Camera-type eye (tissue), 1 donor: Measurements from ENCODE around the gene CBLN4. TPM values are rescaled to one million over a fixed set of nuclear protein-coding genes. Genes with fewer than 3 reads are reported as not detected.

ENCODE experiments used
- total RNA-seq: library from RNA; depleted of rRNA; stranded (reverse); fragments of >200 nt; gene quantifications from one replicate; pipeline ENCODE4 v1.2.3, GENCODE V29; 2014

CBLN4 gene
- 0.82 TPM for total RNA-seq

GRCh38 chr20:56005389-56005715 lies at the start of gene CBLN4:
Gene CBLN4 (minus strand): TSS chr20:56005519. CDS start chr20:56004171, 1,348 bp downstream.

Other genes with a start within 250 kb of the CBLN4 start
- gene MC3R, start 243.2 kb upstream of the CBLN4 start, total RNA-seq = not detected